Ovary (tissue), 3 donors: ENCODE data around the gene SET.

Experiments used
- POLR2A ChIP-seq: fragments of 450-650 bp; IDR thresholded peaks from one replicate; pipeline ENCODE4 v1.6.1; 2017; ENCODE audit warnings: antibody characterized with exemption, mild to moderate bottlenecking, moderate library complexity
- TF ChIP-seq, protein P1 (sequence below), 3 donors: fragments of 450-650 bp in 2 of 3; fragments of 200-600 bp in 1 of 3; IDR thresholded peaks; one replicate each; pipeline versions ENCODE4 v1.5.1 to v1.8.0; 2016 to 2022; ENCODE audit warnings: antibody characterized with exemption in 3 of 3, mild to moderate bottlenecking in 1 of 3
- donor health status: DM: no; HTN: no; CAD: no.

DNA sequence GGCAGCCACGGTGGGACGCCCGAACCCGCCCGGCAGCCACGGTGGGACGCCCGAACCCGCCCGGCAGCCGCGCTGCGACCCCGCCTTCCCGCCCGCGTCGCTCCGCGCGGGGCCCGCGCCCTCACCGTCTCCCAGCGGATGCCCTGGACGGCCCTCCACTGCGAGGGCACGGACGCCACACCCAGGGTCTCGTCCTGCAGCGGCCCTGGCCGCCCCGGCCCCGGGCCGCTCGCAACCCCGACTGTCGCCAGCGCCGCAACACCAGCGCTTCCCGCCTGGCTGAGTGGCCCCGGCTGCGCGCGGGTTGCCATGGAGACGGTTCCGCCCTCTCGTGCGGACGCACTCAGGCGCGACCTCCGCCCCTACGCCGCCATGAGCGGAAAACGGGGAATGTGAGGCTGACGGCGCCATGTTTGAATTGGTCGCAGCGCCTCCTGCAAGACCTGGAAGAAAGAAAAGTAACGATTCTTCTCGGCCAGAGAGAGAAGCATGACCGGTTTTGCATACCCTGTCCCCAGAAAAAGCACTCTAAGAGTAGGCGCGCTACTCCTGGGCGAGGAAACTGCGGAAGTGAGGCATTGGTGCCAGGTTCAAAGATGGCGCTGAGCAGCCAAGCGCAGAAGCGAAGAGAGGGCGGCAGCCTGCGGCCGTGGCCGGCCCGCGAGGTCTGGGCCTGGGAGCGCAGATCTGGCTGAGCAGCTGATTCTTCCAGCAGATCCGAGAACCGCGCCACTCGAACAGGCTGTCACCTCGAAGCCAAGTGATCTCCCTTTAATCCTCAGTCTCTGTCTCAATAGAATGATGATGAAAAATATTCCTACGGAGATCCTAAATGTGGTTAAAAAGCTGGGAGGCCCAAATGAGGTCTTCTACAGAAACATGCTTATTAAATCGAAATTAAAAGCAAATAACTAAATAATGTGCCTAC, 32.3 kb upstream of the SET start, which contains the start of gene DYNC2I2:
- TF ChIP-seq, protein P1, sequence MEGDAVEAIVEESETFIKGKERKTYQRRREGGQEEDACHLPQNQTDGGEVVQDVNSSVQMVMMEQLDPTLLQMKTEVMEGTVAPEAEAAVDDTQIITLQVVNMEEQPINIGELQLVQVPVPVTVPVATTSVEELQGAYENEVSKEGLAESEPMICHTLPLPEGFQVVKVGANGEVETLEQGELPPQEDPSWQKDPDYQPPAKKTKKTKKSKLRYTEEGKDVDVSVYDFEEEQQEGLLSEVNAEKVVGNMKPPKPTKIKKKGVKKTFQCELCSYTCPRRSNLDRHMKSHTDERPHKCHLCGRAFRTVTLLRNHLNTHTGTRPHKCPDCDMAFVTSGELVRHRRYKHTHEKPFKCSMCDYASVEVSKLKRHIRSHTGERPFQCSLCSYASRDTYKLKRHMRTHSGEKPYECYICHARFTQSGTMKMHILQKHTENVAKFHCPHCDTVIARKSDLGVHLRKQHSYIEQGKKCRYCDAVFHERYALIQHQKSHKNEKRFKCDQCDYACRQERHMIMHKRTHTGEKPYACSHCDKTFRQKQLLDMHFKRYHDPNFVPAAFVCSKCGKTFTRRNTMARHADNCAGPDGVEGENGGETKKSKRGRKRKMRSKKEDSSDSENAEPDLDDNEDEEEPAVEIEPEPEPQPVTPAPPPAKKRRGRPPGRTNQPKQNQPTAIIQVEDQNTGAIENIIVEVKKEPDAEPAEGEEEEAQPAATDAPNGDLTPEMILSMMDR (IDR thresholded peaks at IDR 0.05), result peak in 1 of 3 donors; percentile 22
- peak; percentile 38 for TF ChIP-seq POLR2A
